Subcutaneous preadipocyte (primary cell): ENCODE data around the gene APELA. TPM values are rescaled to one million over a fixed set of nuclear protein-coding genes. Genes with fewer than 3 reads are reported as not detected.

Experiments
- total RNA-seq: library from RNA; depleted of rRNA; stranded (reverse); fragments of >200 nt; gene quantifications from 2 replicates; pipeline ENCODE4 v1.2.3, GENCODE V29; 2012

The APELA gene, protein sequence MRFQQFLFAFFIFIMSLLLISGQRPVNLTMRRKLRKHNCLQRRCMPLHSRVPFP
- not detected in 2 replicates for total RNA-seq

DNA sequence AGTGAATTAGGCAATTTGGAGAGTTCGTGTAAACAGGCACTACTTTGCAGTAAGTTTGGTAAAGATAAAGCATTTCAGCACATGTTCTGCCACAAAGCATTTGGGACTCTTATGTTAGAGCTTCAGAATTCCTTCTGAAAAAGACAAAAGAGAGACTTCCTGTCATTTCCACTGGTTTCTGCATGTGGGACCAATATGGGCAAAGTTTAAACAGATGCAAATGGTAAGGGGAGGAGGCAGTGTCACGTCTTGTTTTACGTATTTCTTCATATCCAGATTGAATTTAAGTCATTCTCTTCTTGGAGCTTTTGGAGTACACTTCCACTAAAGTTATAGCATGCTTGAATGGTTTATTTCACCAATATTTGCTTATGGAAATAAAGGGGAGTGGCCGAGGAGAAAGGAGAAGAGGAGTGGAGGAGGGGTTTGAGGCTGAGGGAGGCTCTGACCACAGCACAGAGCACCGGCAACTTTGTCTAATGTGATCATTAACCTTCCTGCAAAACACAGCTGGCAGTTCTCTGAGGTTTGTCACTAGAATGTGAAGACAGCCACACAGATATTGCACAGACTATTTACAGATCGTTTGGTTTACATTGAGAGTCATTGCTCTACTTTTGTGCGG lies at the start of gene APELA:
APELA (plus strand) TSS at position 479 of the 625 bp plus-strand sequence. CDS start 154 bp downstream, outside the sequence.

Other genes with a start within 250 kb of the APELA start
- not detected in 2 replicates for gene SMIM31, start 123.0 kb upstream of the APELA start, total RNA-seq
- 1.2 and 1.8 TPM in 2 replicates for gene TRIM61, start 100.5 kb downstream of the APELA start, total RNA-seq
- gene TRIM60, start 154.8 kb downstream of the APELA start, total RNA-seq, result not detected in 2 replicates
- not detected in 2 replicates for gene TRIM75, start 176.7 kb downstream of the APELA start, total RNA-seq
- 5.1 and 7.0 TPM in 2 replicates for gene TMEM192, start 235.7 kb downstream of the APELA start, total RNA-seq